HG03025 (cell line): ENCODE measurements around the gene COL11A2.
A peak's percentile ranks its signal among the peaks of the same experiment; 100 is the strongest.

Experiments used
- ATAC-seq: cut with Tn5 transposase; IDR thresholded peaks from one replicate; pipeline ENCODE4 v1.9.1; 2021; ENCODE audit warnings: mild to moderate bottlenecking, moderate library complexity; ENCODE audit not compliant: unreplicated experiment, low FRiP score

The COL11A2 gene

DNA sequence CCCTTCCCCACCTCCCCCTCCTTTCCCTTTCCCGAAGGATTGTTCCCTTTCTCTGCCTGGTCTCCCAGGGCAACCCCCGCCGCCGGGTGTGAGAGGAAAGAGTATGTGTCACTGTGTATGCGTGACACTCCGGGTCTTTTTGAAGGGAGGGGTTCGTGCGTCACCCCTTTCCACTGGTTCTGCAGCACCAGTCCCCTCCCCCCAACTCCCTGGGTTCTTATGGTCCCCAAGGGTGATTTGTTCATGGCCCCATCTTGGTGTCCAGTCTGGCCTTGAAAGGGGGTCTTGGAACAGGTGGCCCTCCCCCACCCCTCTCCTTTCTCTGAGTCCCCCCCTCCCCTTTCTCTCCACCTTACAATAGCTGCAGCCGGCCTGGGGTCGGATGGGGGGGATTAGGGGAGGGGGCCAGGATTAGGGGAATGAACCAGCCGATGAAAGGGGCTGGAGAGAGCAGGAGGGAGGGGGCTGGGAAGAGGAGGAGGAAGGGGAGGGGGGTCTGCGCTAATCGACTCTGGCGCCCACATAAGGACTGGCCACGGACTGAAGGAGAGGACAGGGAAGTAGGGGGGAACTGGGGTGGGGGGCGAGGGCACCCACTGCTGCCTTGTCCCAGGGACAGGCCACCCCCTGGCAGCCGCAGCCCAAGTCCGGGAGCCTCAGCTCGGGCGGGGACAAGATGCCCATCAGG, 14.7 kb upstream of the COL11A2 start:
- no peak for ATAC-seq

DNA sequence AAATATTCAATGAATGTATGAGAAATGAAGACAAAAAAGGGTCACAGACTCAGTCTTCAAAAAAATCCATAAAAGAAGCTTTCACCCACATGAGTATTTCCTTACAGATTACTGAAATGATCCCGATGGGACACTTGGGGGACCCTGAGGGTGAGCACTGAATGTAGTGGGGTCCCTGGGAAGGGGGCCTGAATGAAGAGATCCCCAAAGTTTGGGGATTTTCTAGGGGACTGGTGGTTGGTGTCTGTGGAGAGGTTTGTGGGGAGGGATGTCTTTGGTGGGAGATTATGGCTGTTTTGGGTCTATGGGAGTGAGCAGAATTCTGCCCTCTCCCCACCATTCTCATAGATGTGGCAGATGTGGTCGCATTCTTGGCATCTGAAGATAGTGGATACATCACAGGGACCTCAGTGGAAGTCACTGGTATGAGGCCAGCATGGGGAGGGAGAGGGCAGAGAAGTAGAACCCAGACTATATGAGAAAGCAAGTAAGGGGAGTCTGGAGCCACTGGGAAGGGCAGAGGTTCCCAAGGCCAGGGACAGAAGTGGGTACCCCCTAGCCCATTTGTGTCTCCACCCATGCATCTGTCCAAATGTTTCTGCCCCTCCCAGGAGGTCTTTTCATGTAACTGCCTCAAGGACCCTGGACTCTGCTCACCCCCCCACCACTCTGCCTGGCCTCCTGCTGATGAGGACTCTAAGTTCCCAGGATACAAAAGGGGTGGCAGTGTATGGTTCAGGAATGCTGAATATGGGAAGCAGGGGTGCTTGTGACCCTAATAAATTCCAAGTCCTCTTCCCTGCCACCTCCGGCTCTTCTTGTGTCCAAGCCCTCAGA, 14.0 kb upstream of the COL11A2 start:
- no peak for ATAC-seq

DNA sequence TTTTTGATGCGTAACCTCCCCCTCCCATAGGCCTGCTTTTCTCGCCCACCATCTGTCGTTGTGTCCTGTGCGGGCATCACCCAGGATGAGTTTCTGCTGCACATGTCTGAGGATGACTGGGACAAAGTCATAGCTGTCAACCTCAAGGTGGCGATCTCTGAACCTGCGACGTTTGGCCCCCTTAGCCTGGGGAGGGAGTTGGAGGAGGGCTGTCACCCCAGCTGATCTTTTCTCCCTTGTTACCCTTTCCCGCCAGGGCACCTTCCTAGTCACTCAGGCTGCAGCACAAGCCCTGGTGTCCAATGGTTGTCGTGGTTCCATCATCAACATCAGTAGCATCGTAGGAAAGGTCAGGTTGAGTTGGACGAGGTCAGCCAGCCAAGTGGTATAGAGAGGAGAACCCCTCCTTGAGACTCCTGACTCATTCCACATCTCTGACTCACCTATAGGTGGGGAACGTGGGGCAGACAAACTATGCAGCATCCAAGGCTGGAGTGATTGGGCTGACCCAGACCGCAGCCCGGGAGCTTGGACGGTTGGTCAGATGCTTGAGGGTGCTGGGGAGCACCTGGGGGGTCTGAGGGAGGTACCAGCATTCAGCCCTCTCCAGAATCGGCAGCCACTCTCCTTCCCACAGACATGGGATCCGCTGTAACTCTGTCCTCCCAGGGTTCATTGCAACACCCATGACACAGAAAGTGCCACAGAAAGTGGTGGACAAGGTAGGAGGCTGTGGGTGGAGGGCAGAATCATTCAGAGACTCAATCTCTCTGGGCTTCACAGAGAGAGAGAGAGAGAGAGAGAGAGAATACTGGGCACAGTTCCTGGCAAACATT, 13.1 kb upstream of the COL11A2 start:
- no peak for ATAC-seq

DNA sequence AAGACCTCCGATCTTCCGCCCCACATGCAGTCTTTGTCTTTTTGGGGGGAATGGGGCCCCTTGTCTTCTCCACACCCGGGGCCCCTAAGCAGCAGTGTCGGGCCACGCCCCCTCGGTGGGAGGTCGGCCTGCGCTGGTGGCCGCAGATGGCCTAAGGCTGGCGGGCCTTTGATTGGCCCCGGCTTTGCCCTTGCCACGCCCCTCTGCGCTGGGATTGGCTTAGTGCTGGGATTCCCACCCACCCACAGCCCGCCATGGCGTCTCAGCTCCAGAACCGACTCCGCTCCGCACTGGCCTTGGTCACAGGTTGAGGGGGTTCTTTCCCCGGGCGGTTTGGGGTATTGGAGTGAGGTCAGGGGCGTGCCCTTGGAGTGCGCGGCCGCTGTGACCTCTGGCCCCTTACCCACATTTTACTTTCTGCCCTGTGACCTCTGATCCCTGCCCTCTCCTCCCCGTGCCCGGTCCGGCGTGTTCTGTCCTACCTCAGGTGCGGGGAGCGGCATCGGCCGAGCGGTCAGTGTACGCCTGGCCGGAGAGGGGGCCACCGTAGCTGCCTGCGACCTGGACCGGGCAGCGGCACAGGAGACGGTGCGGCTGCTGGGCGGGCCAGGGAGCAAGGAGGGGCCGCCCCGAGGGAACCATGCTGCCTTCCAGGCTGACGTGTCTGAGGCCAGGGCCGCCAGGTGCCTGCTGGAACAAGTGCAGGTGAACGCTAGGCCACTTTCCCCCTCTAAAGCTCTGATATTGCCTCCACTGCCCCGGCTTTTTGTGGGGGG, 12.3 kb upstream of the COL11A2 start, which contains the start of gene HSD17B8:
Gene HSD17B8, plus strand, starts transcription at position 241 of the 776 bp plus-strand sequence. Its CDS starts 14 bp downstream, at position 255.
- ATAC-seq = peak; percentile 39

DNA sequence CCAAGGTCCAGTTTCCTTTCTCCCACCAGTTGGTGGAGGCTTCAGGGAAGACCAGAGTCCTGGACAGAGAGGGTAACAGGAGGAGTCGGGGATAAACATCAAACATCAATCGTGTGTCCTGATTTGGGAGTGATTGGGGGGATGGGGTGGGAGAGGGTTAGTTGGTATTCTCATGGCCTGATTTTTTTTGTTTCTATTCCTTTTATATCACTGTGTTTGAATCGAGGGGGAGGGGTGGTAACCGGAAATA, 11.8 kb upstream of the COL11A2 start:
- no peak for ATAC-seq

DNA sequence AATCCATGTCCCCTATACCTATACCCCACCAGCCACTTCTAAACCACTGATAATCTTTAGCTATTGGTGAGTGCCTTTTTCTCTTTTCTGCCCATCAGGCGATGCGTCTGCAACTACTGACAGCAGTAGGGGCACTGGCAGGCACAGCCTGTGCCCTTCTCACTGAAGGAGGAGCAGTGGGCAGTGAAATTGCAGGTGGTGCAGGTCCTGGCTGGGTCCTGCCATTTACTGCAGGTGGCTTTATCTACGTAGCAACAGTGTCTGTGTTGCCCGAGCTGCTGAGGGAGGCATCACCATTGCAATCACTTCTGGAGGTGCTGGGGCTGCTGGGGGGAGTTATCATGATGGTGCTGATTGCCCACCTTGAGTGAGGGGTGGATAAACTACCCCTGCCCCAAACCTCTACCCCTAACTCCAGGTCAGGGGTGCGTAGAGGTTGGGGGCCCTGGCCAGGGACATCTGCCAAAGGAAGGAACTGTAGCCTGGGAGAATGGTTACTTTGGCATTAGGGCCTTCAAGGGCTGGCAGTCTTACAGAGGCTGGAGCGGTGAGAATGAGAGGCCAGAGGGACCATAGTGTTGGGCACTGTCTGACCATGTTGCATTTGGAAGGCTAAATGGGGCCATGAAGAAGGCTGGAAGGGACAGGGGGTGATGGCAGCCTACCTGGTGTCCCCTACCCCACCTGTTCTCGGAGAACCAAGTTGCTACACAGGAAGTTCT, 11.3 kb upstream of the COL11A2 start:
- ATAC-seq = no peak

DNA sequence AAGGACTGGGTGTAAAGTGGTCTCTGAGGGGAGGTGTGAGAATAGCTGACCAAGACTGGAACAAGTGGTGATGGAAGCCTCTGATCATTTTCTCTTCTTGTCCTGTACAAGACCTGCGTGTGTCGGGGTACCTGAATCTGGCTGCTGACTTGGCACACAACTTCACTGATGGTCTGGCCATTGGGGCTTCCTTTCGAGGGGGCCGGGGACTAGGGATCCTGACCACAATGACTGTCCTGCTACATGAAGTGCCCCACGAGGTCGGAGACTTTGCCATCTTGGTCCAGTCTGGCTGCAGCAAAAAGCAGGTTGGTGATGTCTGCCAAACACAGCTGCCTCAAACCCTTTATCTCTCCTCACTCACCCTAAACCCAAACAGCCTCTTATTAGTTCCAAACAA, 10.5 kb upstream of the COL11A2 start:
- ATAC-seq = no peak

DNA sequence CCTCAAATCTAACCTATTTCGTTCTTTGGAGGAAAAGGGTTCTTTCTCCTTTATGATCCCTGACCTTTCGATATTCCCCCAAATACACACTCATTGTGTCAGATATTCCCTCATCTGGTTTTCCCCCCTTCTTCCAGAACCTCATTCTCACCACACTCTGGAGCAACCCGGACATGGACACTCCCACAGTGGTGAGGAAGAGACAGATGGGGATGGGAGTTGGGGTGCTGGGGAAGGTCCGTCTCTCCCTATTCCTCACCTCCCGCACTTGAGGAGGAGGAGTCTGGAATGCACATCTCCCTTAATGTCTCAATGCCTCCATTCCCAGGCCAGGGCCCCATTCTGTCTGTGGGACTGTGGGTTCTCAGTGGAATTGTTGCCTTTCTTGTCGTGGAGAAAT, 9.7 kb upstream of the COL11A2 start:
- no peak for ATAC-seq

DNA sequence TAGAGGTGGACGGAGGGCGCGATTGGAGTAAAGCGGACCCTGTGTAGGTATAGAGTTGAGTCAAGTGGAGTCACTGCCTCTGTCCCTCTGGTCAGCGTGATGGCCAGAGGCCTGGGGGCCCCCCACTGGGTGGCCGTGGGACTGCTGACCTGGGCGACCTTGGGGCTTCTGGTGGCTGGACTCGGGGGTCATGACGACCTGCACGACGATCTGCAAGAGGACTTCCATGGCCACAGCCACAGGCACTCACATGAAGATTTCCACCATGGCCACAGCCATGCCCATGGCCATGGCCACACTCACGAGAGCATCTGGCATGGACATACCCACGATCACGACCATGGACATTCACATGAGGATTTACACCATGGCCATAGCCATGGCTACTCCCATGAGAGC, 8.9 kb upstream of the COL11A2 start:
- ATAC-seq = no peak

DNA sequence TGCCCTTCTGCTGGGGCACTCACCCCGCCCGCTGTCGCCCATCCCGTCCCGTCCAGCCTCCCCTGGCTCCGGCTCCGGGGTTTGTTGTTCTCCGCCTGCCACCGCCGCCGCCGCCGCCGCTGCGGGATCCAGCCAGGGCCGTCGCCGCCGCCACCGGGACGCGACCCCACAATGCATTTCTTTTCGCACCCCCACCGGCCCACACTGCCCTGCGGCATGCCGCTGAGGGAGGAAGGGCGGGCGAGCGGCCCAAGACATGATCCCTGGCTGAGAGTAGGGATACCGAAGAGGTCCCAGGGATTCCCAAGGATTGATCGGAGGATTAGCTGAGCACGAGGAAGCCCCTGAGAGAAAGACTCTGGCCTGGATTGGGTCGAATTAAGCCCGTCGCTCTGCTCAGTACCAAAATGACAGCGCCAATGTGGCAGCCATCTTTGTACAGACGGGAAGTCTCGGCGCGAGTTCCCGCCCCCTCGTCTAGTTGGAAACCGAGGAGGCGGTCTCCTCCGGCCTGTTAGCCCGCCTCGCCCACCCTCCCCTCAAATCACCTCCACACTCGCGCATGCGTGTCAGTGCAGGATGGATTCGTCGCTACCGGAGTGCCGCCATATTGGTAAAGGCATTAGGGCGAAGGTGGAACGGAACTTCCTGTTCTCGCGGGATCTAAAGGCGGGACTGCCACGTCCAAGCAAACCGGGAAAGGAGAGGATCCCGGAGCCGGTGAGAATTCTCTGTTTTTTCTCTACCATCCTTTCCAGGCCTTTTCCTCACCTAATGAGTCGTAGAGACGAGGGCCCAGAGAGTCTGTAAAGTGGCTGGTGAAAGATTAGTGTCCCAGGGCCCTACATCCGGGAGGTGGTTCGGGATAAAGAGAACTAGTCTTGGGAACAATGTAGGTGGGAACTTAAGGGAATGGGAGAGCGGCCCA, 8.2 kb upstream of the COL11A2 start, which contains the start of the genes RXRB and SLC39A7:
Gene RXRB, minus strand, starts transcription at position 447 of the 928 bp plus-strand sequence. Its CDS starts 189 bp downstream, at position 258.
Gene SLC39A7, plus strand, starts transcription at position 649 of the 928 bp plus-strand sequence. CDS start 379 bp downstream, outside the sequence.
- ATAC-seq = peak; percentile 42

DNA sequence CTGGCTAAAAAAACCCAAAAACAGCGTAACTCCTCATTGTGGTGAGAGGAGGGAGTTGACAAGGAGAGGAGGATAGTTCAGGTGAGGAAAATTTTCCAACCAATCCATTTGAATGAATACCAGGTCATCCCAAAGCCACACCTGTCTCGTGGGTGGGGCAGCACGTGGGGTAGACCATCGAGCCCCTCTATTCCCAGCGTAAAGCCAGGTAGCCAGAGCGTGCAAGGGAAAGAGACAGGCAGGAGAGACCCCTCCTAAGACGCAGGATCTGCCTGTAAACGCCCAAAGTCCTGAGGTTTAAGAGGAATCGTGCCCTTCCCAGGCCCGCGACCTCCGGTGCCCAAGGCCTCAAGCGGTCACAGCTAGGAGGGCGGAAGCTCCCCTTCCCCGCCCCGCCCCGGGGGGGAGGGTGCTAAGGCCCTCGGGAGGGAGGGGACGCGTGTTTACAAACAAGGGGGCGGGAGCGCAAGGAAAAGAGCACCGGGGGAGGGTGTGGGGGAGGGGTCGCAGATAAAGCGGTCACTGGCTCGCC, 7.5 kb upstream of the COL11A2 start:
- peak; percentile 6 for ATAC-seq

DNA sequence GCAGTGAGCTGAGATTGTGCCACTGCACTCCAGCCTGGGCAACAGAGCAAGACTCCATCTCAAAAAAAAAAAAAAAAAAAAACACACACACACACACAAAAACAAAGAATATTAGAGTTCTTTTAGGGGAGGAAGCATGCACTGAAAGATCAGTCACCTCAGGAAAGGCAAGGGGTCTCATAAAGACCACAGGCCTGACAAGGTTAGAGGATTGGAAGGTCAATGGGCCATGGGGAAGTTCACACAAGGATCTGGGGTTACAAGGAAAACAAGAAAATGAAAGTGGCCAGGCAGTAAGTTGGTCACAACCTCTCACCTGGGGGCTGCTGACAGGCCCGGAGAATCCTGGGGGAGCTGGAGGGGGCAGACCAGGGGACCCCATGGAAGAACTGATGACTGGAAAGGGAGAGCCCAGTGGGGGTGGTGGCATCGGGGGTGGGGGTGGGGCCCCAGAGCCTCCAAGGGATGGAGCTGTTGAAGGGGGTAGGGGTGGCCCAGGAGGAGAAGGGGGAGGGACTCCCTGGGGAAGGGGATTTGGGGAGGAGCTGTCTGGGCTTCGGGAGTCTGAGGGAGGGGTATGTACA, 6.7 kb upstream of the COL11A2 start:
- no peak for ATAC-seq

DNA sequence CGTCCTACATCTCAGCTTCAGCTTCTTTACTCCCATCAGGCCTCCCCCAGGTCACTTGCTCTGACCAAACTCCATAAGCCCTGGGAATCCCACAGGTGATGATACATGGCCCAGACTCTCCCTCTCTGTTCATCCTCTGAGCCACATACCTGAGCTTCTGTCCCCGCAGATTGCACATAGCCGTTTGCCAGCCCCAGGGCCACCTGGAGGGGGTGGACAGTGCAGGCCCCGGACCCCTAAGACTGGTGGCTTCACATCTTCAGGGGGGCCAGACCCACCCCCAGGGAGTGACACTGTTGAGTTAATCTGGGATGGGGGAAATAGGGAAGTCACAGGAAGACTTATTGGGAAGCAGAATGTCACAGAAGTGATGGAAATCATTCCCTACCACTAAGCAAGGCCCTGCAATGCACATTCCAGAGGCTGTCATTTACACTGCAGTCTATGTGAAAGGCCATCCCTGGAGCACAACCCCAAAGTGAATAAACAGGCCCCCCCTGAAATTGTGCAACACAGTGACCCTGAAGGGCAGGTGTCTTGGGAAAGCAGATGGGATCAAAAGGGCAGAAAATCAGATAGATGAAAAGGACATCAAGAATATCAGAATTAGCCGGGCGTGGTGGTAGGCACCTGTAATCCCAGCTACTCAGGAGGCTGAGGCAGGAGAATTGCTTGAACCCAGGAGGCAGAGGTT, 6.0 kb upstream of the COL11A2 start:
- no peak for ATAC-seq

DNA sequence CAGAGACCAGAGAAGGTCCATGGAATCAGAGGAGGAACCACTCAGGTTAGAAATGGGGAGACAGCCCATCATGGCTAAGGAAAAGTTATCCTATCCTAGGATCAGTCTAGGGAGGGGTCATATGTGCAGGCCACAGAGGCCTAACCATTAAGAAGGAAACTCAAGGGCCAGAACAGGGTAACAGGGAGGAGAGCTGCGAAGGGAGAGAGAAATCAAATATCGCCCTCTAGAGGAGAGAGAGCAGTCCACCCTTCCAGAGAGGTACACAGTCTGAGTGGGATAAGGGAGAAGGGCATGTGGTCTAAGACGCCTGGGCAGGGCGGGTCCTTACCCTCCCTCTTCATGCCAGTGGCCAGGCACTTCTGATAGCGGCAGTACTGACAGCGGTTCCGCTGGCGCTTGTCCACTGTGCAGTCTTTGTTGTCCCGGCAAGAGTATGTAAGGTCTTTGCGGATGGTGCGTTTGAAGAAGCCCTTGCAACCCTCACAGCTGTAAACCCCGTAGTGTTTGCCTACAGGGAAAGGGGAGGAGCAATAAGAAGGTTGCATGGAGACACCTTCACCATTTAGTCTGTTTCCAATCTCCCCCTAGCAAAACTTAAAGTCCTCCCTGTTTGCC, 5.3 kb upstream of the COL11A2 start:
- ATAC-seq = no peak

DNA sequence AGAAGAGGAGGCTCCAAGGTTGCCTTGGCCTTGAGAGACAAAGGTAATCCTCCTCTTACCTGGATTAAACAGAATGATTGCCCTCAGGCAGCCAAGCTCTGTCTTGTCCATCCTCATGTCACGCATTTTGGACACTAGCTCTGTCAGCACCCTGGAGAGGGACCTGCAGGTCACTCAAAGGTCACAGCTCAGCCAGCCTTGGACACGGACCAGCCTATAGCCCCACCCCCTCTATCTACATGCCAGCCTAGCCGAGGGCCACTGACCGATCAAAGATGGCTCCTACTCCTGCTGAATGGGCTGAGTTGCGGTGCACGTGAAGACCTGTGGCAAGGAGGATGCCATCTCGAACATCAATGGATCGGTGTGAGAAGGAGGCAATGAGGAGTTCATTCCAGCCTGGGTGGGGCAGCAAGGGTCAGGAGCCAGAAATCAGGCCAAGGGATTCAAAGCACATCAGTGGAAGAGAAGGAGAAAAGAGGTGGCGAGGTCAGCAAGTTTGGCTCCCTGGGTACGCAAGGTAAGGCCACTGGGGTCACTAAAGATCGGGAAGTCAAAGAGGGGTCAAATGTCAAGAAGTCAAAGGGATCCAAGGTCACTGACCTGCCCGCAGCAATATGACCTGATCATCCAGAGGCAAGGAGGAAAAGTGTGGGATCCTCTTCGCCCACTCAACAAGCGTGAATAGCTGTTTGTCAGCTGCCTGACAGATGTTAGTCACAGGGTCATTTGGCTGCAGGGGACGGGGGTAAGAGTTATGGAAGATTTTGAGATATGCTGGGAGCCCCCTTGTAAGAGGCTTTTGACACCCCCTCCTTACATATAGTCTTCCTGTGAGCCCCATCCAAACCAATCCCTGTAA, 3.3 kb upstream of the COL11A2 start:
- no peak for ATAC-seq

DNA sequence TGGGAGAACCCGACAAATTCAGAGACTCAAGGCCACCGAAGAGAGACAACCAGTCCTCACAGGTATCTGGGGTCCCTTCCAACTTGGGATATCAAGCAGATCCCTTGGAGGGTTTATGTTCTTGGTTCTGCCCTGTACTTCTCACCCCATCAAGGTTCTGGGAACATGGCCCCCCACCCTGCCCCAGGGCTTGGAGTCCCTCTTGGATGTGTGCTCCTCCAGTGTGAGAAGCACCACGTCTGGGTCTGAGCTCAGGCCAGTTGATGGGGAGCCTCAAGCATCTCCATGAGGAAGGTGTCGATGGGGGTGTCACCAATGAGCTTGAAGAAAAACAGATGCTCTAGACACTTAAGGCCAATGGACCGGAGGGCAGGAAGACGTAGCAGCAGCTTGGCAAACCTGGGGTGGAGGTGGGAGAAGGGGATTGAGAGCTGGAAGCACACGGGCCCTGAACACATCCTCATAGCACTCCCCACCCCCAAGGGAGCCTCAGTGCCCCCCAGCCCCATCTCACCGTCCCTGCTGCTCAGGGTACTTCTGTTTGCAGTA, 2.2 kb upstream of the COL11A2 start:
- no peak for ATAC-seq
